ENCODE measurements around the gene C19orf12.

C19orf12 gene

DNA sequence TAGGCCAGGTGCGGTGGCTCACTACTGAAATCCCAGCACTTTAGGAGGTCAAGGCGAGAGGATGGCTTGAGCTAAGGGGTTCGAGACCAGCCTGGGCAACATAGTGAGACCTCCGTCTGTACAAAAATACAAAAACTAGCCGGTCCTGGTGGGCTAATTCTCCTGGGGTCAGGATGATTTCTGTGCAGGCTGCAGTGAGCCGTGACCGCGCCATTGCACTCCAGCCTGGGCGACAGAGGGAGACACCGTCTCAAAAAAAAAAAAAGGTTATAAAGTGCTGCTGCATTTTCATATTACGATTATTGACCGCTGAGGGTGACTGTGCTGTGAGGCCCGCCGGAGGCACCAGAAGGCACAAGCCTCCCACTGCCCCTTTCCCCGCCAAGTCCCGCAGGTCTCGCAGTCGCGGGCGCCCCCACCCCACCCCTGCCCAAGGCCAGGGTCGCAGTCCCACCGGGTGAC lies 50.3 kb downstream of the C19orf12 start:
- DNase-seq (ENCODE audit: low read depth in 2 of 2) = no peak

DNA sequence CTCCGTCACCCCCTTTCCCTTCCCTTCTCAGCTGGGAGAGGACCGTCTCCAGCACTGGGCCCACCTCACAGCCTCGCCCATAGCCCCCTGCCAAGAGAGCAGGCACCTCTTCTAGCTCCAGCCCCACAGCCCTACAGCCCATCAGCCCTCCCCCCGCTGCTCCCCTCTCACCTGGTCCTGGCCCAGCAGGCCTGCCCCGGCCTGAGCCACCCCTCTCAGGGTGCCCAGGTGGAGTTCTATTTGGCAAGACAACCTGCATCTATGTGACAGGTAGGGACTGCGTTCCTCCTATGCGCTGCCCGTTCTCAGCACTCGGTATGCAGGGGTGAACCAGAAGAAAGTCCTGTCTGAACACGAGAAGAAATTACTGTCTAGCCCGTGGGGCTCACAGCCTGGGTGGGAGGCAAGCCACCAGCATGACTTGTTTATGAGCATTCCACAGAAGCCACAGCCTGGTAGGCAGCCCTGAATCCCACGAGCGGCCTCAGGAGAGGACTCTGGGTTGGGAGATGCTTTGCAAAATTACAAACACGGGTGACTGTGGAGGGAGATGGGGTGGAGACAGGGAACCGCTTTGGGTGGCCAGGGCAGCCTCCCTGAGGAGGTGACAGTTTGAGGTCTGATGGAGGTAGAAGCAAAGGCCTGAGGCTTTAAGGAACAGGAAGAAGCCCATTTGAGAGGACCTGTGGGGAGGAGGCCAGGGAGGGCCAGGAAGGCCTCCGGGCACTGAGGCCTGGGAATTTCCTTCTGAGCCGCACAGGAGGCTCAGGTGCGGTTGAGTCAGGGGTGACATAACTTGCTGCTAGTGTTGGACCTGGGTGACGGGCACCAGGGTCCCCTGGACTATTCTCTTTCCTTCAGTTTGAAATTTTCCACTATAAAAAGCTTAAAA lies 51.0 kb downstream of the C19orf12 start:
- DNase-seq (ENCODE audit: low read depth in 2 of 2) = no peak

DNA sequence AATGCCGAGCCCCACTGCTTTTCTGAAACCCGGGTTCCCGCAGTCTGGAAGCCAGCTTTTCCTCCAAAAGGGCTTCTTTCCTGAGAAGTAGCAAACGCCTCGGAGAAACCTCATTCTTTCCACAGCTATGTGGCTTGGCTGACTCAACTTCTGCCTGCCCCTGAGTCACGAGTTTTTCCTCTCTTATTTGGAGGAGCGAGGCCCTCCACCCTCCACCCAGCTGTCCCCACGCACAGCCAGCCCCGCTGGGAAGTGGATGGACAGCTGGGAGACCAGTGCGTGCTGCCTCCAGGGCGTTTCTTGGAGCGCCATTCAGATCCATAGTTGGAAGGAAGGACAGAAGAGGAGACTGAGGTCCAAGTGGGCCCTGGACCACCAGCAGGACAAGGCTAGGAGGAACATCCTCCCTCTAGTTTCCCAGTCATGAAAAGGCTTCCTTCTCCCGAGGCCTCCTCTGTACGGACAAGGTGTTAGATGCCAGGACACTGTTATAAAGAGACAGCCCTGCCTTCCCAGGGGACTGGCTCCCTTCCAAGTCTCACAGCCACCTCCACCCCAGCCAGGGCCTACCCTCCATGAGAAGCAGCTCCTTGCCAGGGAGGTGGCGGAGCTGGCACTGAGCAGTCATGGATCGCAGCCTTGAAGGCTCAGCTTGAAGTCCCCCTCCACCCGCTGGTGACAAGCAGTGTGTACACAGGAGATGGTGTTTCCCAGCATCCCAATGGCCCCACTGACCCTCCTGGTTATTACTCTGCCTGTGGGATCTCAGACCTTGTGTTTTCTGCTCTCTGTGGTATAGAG lies 52.3 kb downstream of the C19orf12 start:
- DNase-seq (ENCODE audit: low read depth in 2 of 2) = no peak

DNA sequence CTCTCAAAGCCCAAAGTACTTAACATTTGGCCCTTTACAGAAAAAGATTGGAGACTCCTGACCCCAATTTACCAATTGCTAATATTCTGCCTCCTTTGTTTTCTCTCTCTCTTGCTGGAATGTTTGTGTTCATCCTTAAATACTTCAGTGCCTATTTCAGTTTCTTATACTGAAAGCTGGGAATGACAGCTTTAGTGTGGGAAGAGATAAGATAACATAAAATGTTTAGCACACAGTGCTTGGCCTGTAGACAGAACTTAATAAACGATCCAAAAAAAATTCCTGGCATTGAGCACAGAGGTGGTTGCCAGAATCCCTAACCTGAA lies 52.8 kb downstream of the C19orf12 start:
- DNase-seq (ENCODE audit: low read depth in 2 of 2) = no peak

DNA sequence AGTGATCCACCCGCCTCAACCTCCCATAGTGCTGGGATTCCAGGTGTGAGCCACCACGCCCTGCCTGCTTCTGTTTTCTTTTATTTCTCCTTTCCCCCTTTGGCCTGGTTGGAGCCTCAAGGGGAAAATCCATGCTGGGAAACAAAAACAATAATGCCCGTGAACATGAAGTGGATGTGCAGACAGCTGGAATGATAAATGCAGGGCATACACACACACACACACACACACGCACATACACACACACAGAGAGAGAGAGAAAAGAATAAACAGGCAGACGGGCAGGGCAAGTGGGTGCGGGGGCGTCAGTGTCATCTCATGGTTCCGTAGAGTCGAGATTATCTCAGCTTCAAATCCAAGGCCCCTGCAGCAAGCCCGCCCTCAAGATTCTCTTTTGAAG lies 54.2 kb downstream of the C19orf12 start:
- peak; percentile 49 to 55 for DNase-seq (ENCODE audit: low read depth in 2 of 2)

DNA sequence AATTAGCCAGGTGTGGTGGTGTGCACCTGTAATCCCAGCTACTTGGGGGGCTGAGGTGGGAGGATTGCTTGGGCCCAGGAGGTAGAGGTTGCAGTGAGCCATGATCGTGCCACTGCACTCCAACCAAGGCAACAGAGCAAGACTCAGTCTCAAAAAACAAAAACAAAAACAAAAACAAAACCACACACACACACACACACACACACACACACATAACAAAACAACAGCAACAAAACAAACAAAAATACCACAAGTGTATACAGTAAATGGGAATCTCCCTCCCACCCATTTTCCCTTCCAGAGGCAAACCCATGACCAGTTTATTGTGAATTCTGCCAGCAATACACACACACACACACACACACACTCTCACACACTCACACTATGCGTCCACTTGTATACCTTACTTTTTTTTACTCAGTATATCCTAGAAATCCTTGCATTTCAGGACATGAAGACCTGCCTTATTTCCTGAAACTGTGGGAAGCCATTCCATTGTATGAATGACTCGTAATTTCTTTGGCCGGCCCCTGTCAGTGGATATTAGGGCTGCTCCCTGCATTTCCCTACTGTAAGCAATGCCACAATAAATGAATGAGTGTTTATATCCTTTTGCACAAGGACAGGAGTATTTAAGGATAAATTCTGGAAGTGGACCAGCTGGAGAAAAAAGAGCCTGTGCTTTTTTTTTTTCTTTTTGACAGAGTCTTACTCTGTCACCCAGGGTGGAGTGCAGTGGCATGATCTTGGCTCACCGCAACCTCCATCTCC lies 56.7 kb downstream of the C19orf12 start:
- DNase-seq (ENCODE audit: low read depth in 2 of 2) = no peak

DNA sequence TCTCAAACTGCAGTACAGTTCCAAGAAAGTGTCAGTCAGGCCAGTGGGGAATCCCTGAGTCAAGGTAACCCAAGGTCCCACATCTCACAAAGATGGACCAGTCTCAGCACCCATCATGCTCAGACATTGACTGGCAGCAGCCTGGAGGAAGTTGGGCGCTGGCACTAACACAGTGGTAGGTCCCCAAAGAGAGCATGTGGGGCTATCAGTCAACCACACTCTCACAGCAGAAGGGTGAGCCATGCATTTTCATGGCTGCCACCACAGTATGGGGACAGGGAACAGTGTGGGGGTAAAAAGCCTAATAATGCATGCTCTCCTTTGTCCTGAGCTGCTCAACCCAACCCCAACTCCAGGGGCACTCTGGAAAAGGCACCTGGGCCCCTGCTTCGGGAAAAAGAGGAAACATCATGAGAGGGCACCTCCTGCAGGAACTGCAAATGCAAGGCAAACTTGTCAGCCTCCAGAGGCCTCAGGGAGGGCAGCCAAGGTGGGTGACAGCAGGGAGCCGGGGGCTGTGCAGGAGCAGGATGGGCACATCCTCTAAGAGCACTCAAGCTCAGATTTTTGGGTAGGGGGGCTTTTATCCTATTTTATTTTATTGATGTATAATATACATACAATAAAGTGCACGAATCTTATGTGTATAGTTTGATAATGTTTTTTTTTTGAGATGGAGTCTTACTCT lies 59.3 kb downstream of the C19orf12 start:
- DNase-seq (ENCODE audit: low read depth in 2 of 2) = no peak

DNA sequence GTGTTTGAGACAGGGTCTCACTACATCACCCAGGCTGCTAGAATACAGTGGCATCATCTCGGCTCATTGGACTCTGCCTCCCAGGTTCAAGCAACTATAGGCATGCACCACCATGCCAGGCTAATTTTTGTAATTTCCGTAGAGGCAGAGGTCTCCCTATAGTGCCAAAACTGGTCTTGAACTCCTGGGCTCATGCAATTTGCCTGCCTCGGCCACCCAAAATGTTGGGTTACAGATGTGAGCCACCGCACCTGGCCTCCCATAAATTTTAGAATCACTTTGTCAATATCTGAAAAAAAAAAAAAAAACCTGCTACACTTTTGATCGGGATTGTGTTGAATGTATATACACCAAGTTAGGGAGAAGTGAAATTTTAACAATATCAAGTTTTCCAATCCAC lies 61.7 kb downstream of the C19orf12 start:
- no peak for DNase-seq (ENCODE audit: low read depth in 2 of 2)

DNA sequence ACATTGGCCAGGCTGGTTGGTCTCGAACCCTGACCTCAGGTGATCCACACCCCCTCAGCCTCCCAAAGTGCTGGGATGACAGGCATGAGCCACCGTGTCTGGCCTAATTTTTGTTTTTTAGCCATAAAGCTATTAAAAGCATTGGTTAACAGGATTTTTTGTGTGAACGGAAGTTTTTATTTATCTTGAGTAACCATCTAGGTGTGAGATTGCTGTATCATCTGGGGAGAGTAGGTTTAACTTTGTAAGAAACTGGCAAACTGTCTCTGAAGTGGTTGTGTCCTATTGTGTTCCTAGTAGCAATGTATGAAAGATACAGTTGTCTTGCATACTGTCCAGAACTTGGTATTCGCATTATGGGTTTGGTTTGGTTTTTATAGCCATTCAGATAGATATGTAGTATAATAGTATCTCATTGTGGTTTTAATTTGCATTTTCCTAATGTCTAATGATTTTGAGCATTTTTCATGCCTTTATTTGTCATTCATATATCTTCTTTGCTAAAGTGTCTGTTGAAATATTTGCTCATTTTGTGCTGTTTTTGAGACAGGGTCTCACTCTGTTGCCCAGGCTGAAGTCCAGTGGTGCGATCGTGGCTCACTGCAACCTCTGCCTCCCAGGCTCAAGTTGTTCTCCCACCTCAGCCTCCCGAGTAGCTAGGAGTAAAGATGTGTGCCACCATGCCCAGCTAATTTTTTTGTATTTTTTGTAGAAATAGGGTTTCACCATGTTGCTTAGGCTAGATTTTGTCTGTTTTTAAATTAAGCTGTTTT lies 63.3 kb downstream of the C19orf12 start:
- DNase-seq (ENCODE audit: low read depth in 2 of 2) = no peak

DNA sequence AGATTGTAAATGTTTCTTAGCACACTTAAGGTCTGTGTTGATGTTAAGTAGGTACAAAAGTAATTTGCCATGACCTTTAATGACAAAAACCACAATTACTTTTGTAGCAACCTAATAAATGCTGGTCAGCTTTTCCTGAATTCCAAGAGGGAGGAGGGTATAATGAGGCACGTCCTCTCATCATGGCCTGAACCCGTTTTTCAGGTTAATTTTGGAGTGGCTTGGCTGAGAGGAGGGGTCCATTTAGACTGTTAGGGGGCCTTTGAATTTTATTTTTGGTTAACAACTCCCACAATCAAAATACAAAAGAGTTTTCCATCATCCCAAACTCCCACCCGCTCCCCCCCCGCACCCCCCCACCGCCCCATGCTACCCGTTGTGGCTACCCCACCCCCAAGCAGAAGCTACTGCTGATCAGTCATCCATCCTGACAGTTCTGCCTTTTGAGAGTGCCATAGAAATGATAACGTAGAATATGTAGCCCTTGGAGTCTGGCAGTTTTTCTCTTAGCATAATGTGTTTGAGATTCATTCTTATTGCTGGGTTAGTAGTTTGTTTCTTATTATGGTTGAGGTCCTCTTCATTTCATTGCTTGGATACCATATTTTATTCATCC lies 64.2 kb downstream of the C19orf12 start:
- DNase-seq (ENCODE audit: low read depth in 2 of 2) = no peak
